ENCODE data around the gene RFX8. TPM values are rescaled to one million over a fixed set of nuclear protein-coding genes. Genes with fewer than 3 reads are reported as not detected.

The RFX8 gene
- total and polyA plus RNA-seq, 2 of the 4 experiments (the other 2 are of a cell fraction), result 2.9 to 5.3 TPM

- Histone ChIP-seq H2AK9ac (replicated peaks; ENCODE audit: low read depth, low read length, poor library complexity) (no peak overlapping the region), H3K4ac (ENCODE audit: low read depth, low read length) (no peak overlapping the region), H3K27ac (ENCODE audit: insufficient read depth, low read length) (no peak overlapping the region), H3K4me2 (ENCODE audit: low read depth, low read length) (no peak overlapping the region), H2BK15ac (ENCODE audit: low read depth, low read length) (no peak overlapping the region), H3K9ac (ENCODE audit: low read depth, low read length) (no peak overlapping the region), H3K27me3 (ENCODE audit: control insufficient read depth, insufficient read depth, low read length) (no peaks in the 10 kb centered on the region), H3K79me1 (ENCODE audit: low read depth in 1 of 2, low read length in 2 of 2) (peaks cover 25 to 62% of the 10 kb centered on the region in 2 experiments), H3K14ac (replicated peaks; ENCODE audit: low read depth, low read length) (no peak overlapping the region), H3K9me1 (ENCODE audit: insufficient read depth, low read length) (peaks cover 22% of the 10 kb centered on the region; the same call in 1 of the 2 replicates), H2AK5ac (ENCODE audit: low read depth, low read length) (peak overlapping the region; percentile 70; the same call in 1 of the 2 replicates), H4K91ac (ENCODE audit: insufficient read depth, low read depth, low read length) (no peak overlapping the region), H2BK5ac (ENCODE audit: low read depth, low read length, poor library complexity, severe bottlenecking) (no peak overlapping the region), H3K4me3 (ENCODE audit: insufficient read depth, low read depth, low read length) (no peak overlapping the region), H3K9me3 (ENCODE audit: control insufficient read depth, insufficient read depth, low read length) (no peaks in the 10 kb centered on the region), H4K5ac (ENCODE audit: low read depth, low read length) (no peak overlapping the region), H3K56ac (ENCODE audit: extremely low read depth, insufficient read depth, low read length) (no peak overlapping the region), H4K8ac (ENCODE audit: low read depth in 2 of 2, low read length in 2 of 2) (no peak overlapping the region), H3K36me3 (ENCODE audit: control insufficient read depth, insufficient read depth, low read length) (no peaks in the 10 kb centered on the region), H3K23ac (ENCODE audit: low read depth, low read length) (no peak overlapping the region), H2AFZ (replicated peaks; ENCODE audit: low read length, poor library complexity) (no peak overlapping the region), H2BK20ac (ENCODE audit: low read depth, low read length) (no peak overlapping the region), H4K20me1 (ENCODE audit: insufficient read depth, low read length) (no peaks in the 10 kb centered on the region), H3K4me1 (ENCODE audit: control insufficient read depth, insufficient read depth, low read length) (peaks cover 12% of the 10 kb centered on the region), H3K18ac (ENCODE audit: low read depth, low read length) (no peak overlapping the region), H2BK120ac (ENCODE audit: low read depth, low read length) (no peak overlapping the region)
- DNase-seq, result no peak
- BruUV-seq (replicated peaks), result no TSS peak
- CTCF ChIA-PET, result no interaction called here
- no peak for ATAC-seq (ENCODE audit: low read depth)
- TF ChIP-seq ELK1 (IDR thresholded peaks at IDR 0.05; ENCODE audit: borderline replicate concordance, low read depth, low read length) (no peak), POLR2A (IDR thresholded peaks at IDR 0.05; ENCODE audit: low read depth, low read length) (no peak), MAZ (IDR thresholded peaks at IDR 0.05; ENCODE audit: borderline replicate concordance, low read depth, low read length) (no peak), USF2 (IDR thresholded peaks at IDR 0.05; ENCODE audit: low read depth, low read length) (no peak), RAD21 (IDR thresholded peaks at IDR 0.05; ENCODE audit: low read length) (no peak), FOS (IDR thresholded peaks at IDR 0.05; ENCODE audit: low read depth, low read length) (no peak), SMC3 (IDR thresholded peaks at IDR 0.05; ENCODE audit: low read depth, low read length) (no peak), CEBPB (IDR thresholded peaks at IDR 0.05; ENCODE audit: low read depth, low read length) (no peak), CHD1 (IDR thresholded peaks at IDR 0.05; ENCODE audit: low read depth, low read length) (no peak), MAFK (IDR thresholded peaks at IDR 0.05; ENCODE audit: low read depth, low read length) (no peak), CTCF (conservative IDR thresholded peaks at IDR 0.05; ENCODE audit: low read depth, low read length) (no peak), MXI1 (IDR thresholded peaks at IDR 0.05; ENCODE audit: borderline replicate concordance, low read depth, low read length) (no peak), RFX5 (IDR thresholded peaks at IDR 0.05; ENCODE audit: low read depth, low read length) (no peak), NFE2L2 (IDR thresholded peaks at IDR 0.05; ENCODE audit: low read depth, low read length) (no peak), BHLHE40 (IDR thresholded peaks at IDR 0.05; ENCODE audit: low read depth, low read length) (no peak), RCOR1 (IDR thresholded peaks at IDR 0.05; ENCODE audit: insufficient replicate concordance, low read length) (no peak)
- dilution Hi-C loops (cut with HindIII; ENCODE audit: low sequenced_read_pairs, unreplicated experiment), result no loop called here
- POLR2A ChIA-PET (ENCODE audit: unreplicated experiment), result no interaction called here
- intact Hi-C loops (cut with micrococcal nuclease), result no loop called here
- in situ Hi-C loops (cut with MboI; ENCODE audit: low sequenced_read_pairs), result no loop called here
- WGBS, 2 experiments (ENCODE audit: extremely low coverage in 2 of 2, insufficient read length in 1 of 2), result no CpG with 5 or more reads among the region's 10 CpGs
Measured at GRCh38 chr2:101439716-101440115, 35.2 kb downstream of the RFX8 start.

All from IMR-90 (cell line).